ENCODE data around the gene SEMA6B. TPM values are rescaled to one million over a fixed set of nuclear protein-coding genes. Genes with fewer than 3 reads are reported as not detected.

Gene SEMA6B
- total and polyA plus RNA-seq, 3 experiments from 2014 or later, result 0.55 to 0.91 TPM; not detected in 1

GRCh38 chr19:4519172-4519496 lies 40.4 kb downstream of the SEMA6B start:
- Histone ChIP-seq H3K27ac (ENCODE audit: low read depth, low read length) (no peak overlapping the region), H3K27me3 (ENCODE audit: insufficient read depth, low read length, poor library complexity, severe bottlenecking) (no peaks in the 10 kb centered on the region), H3K4me1 (ENCODE audit: insufficient read depth, low read length) (no peaks in the 10 kb centered on the region), H3K4me3 (ENCODE audit: low read length) (no peak overlapping the region), H3K36me3 (ENCODE audit: insufficient read depth, low read length) (no peaks in the 10 kb centered on the region), H3K9me3 (ENCODE audit: low read length) (no peaks in the 10 kb centered on the region)
- no peaks in the 10 kb centered on the region for H3K36me3 Mint-ChIP-seq
- CTCF ChIA-PET, result no interaction called here
- no peak for DNase-seq
- H3K27me3 Mint-ChIP-seq, result peaks cover 7 to 8% of the 10 kb centered on the region in 2 donors
- no peak overlapping the region for H3K4me3 Mint-ChIP-seq
- POLR2A ChIA-PET, result no interaction called here
- H3K27ac Mint-ChIP-seq, result no peak overlapping the region
- H3K9me3 Mint-ChIP-seq, result no peaks in the 10 kb centered on the region
- H3K4me1 Mint-ChIP-seq, result no peaks in the 10 kb centered on the region

GRCh38 chr19:4518345-4519171 lies 40.9 kb downstream of the SEMA6B start, which contains the start of gene PLIN4:
TSS of gene PLIN4 (minus strand) at chr19:4518486. CDS start at chr19:4518272, 214 bp downstream.
- Mint-ChIP-seq H3K27me3 (peaks cover 7 to 8% of the 10 kb centered on the region in 2 donors), H3K36me3 (no peaks in the 10 kb centered on the region), H3K9me3 (no peaks in the 10 kb centered on the region), H3K27ac (no peak within 1 kb of the TSS), H3K4me1 (no peaks in the 10 kb centered on the region), H3K4me3 (no peak within 1 kb of the TSS)
- Histone ChIP-seq H3K27me3 (ENCODE audit: insufficient read depth, low read length, poor library complexity, severe bottlenecking) (no peaks in the 10 kb centered on the region), H3K4me1 (ENCODE audit: insufficient read depth, low read length) (no peaks in the 10 kb centered on the region), H3K27ac (ENCODE audit: low read depth, low read length) (no peak within 1 kb of the TSS), H3K4me3 (ENCODE audit: low read length) (no peak within 1 kb of the TSS), H3K9me3 (ENCODE audit: low read length) (no peaks in the 10 kb centered on the region), H3K36me3 (ENCODE audit: insufficient read depth, low read length) (no peaks in the 10 kb centered on the region)
- ChIA-PET CTCF (no interaction called here), POLR2A (no interaction called here)
- no peak for DNase-seq

- Mint-ChIP-seq H3K4me3 (no peak overlapping the region), H3K36me3 (no peaks in the 10 kb centered on the region)
- CTCF ChIA-PET, result no interaction called here
These were observed 41.9 kb downstream of the SEMA6B start for GRCh38 chr19:4517451-4518057.

GRCh38 chr19:4516939-4517300 lies 42.6 kb downstream of the SEMA6B start:
- H3K36me3 Mint-ChIP-seq, result no peaks in the 10 kb centered on the region
- no peak overlapping the region for H3K4me3 ChIP-seq (ENCODE audit: low read length)
- no peaks in the 10 kb centered on the region for H3K36me3 ChIP-seq (ENCODE audit: insufficient read depth, low read length)
- no peak overlapping the region for H3K27ac ChIP-seq (ENCODE audit: low read depth, low read length)
- H3K4me1 Mint-ChIP-seq, result no peaks in the 10 kb centered on the region
- H3K4me3 Mint-ChIP-seq, result no peak overlapping the region
- CTCF ChIA-PET, result no interaction called here
- H3K4me1 ChIP-seq (ENCODE audit: insufficient read depth, low read length), result no peaks in the 10 kb centered on the region
- H3K27me3 Mint-ChIP-seq, result peaks cover 6 to 8% of the 10 kb centered on the region in 2 donors
- H3K9me3 Mint-ChIP-seq, result no peaks in the 10 kb centered on the region
- no peaks in the 10 kb centered on the region for H3K27me3 ChIP-seq (ENCODE audit: insufficient read depth, low read length, poor library complexity, severe bottlenecking)
- H3K9me3 ChIP-seq (ENCODE audit: low read length), result no peaks in the 10 kb centered on the region
- H3K27ac Mint-ChIP-seq, result no peak overlapping the region
- POLR2A ChIA-PET, result no interaction called here
- no peak for DNase-seq

More at GRCh38 chr19:4517451-4518057, 41.9 kb downstream of the SEMA6B start:
- no peaks in the 10 kb centered on the region for H3K9me3 Mint-ChIP-seq
- H3K36me3 ChIP-seq (ENCODE audit: insufficient read depth, low read length), result no peaks in the 10 kb centered on the region
- H3K4me1 Mint-ChIP-seq, result no peaks in the 10 kb centered on the region
- H3K27me3 Mint-ChIP-seq, result peaks cover 7 to 8% of the 10 kb centered on the region in 2 donors
- no peaks in the 10 kb centered on the region for H3K9me3 ChIP-seq (ENCODE audit: low read length)
- H3K27me3 ChIP-seq (ENCODE audit: insufficient read depth, low read length, poor library complexity, severe bottlenecking), result no peaks in the 10 kb centered on the region
- H3K4me1 ChIP-seq (ENCODE audit: insufficient read depth, low read length), result no peaks in the 10 kb centered on the region
- no peak for DNase-seq
- no peak overlapping the region for H3K27ac ChIP-seq (ENCODE audit: low read depth, low read length)
- no peak overlapping the region for H3K27ac Mint-ChIP-seq
- H3K4me3 ChIP-seq (ENCODE audit: low read length), result no peak overlapping the region
- POLR2A ChIA-PET, result no interaction called here

GRCh38 chr19:4516199-4516938 lies 43.1 kb downstream of the SEMA6B start:
- Mint-ChIP-seq H3K9me3 (no peaks in the 10 kb centered on the region), H3K4me1 (no peaks in the 10 kb centered on the region), H3K27me3 (peaks cover 3 to 8% of the 10 kb centered on the region in 2 donors), H3K4me3 (no peak overlapping the region), H3K27ac (peak overlapping the region in 1 of 8 donors; percentile 10), H3K36me3 (no peaks in the 10 kb centered on the region)
- Histone ChIP-seq H3K36me3 (ENCODE audit: insufficient read depth, low read length) (no peaks in the 10 kb centered on the region), H3K4me1 (ENCODE audit: insufficient read depth, low read length) (no peaks in the 10 kb centered on the region), H3K9me3 (ENCODE audit: low read length) (no peaks in the 10 kb centered on the region), H3K27me3 (ENCODE audit: insufficient read depth, low read length, poor library complexity, severe bottlenecking) (no peaks in the 10 kb centered on the region), H3K4me3 (ENCODE audit: low read length) (no peak overlapping the region), H3K27ac (ENCODE audit: low read depth, low read length) (no peak overlapping the region)
- ChIA-PET POLR2A (no interaction called here), CTCF (interaction anchor here (1.2 kb wide), 1 partner anchor 9 kb away, joined by 6 read pairs; no protein-coding TSS in a partner anchor)
- DNase-seq, result no peak

GRCh38 chr19:4515732-4516131 lies 43.8 kb downstream of the SEMA6B start:
- H3K4me1 Mint-ChIP-seq, result no peaks in the 10 kb centered on the region

GRCh38 chr19:4513248-4513647 lies 46.2 kb downstream of the SEMA6B start:
- ChIA-PET CTCF (interaction anchor here (1.7 kb wide), 1 partner anchor 10 kb away, joined by 3 read pairs; no protein-coding TSS in a partner anchor), POLR2A (no interaction called here)
- Histone ChIP-seq H3K27me3 (ENCODE audit: insufficient read depth, low read length, poor library complexity, severe bottlenecking) (no peaks in the 10 kb centered on the region), H3K9me3 (ENCODE audit: low read length) (no peaks in the 10 kb centered on the region), H3K4me1 (ENCODE audit: insufficient read depth, low read length) (no peaks in the 10 kb centered on the region), H3K27ac (ENCODE audit: low read depth, low read length) (no peak overlapping the region), H3K36me3 (ENCODE audit: insufficient read depth, low read length) (no peaks in the 10 kb centered on the region), H3K4me3 (ENCODE audit: low read length) (no peak overlapping the region)
- no peaks in the 10 kb centered on the region for H3K27me3 Mint-ChIP-seq
- H3K36me3 Mint-ChIP-seq, result no peaks in the 10 kb centered on the region
- DNase-seq, result no peak
- H3K4me3 Mint-ChIP-seq, result no peak overlapping the region
- no peaks in the 10 kb centered on the region for H3K9me3 Mint-ChIP-seq
- no peak overlapping the region for H3K27ac Mint-ChIP-seq
- H3K4me1 Mint-ChIP-seq, result no peaks in the 10 kb centered on the region

More at GRCh38 chr19:4515732-4516131, 43.8 kb downstream of the SEMA6B start:
- H3K27ac Mint-ChIP-seq, result no peak overlapping the region
- Histone ChIP-seq H3K4me3 (ENCODE audit: low read length) (no peak overlapping the region), H3K27ac (ENCODE audit: low read depth, low read length) (no peak overlapping the region), H3K4me1 (ENCODE audit: insufficient read depth, low read length) (no peaks in the 10 kb centered on the region), H3K36me3 (ENCODE audit: insufficient read depth, low read length) (no peaks in the 10 kb centered on the region), H3K9me3 (ENCODE audit: low read length) (no peaks in the 10 kb centered on the region), H3K27me3 (ENCODE audit: insufficient read depth, low read length, poor library complexity, severe bottlenecking) (no peaks in the 10 kb centered on the region)
- peaks cover 0 to 8% of the 10 kb centered on the region in 2 donors for H3K27me3 Mint-ChIP-seq
- no peaks in the 10 kb centered on the region for H3K36me3 Mint-ChIP-seq
- H3K9me3 Mint-ChIP-seq, result no peaks in the 10 kb centered on the region
- no peak overlapping the region for H3K4me3 Mint-ChIP-seq
- POLR2A ChIA-PET, result no interaction called here
- DNase-seq, result no peak
- CTCF ChIA-PET, result interaction anchor here (1.2 kb wide), 1 partner anchor 9 kb away, joined by 6 read pairs; no protein-coding TSS in a partner anchor

- H3K4me1 Mint-ChIP-seq, result no peaks in the 10 kb centered on the region
- no peak overlapping the region for H3K27ac Mint-ChIP-seq
- Histone ChIP-seq H3K27ac (ENCODE audit: low read depth, low read length) (no peak overlapping the region), H3K4me3 (ENCODE audit: low read length) (no peak overlapping the region), H3K9me3 (ENCODE audit: low read length) (no peaks in the 10 kb centered on the region), H3K27me3 (ENCODE audit: insufficient read depth, low read length, poor library complexity, severe bottlenecking) (no peaks in the 10 kb centered on the region), H3K36me3 (ENCODE audit: insufficient read depth, low read length) (no peaks in the 10 kb centered on the region), H3K4me1 (ENCODE audit: insufficient read depth, low read length) (no peaks in the 10 kb centered on the region)
- ChIA-PET POLR2A (no interaction called here), CTCF (no interaction called here)
- no peaks in the 10 kb centered on the region for H3K9me3 Mint-ChIP-seq
- DNase-seq, result no peak
- no peak overlapping the region for H3K4me3 Mint-ChIP-seq
- no peaks in the 10 kb centered on the region for H3K27me3 Mint-ChIP-seq
- no peaks in the 10 kb centered on the region for H3K36me3 Mint-ChIP-seq
These were observed 47.4 kb downstream of the SEMA6B start for GRCh38 chr19:4512070-4512469.

All from CD8-positive, alpha-beta memory T cell (primary cell).